OCI-LY7 (cell line): ENCODE results near the gene KIF5A. TPM values are rescaled to one million over a fixed set of nuclear protein-coding genes. Genes with fewer than 3 reads are reported as not detected.

Source experiments
- BruUV-seq: library from RNA; stranded (reverse); fragments of 400-500 nt; replicated peaks from 2 replicates; lab custom pipeline; 2021; lab: Mats Ljungman, UMichigan
- CTCF ChIA-PET: fragments of 300-600 bp; sonication (Branson Sonifier 250); formaldehyde crosslinking; loops from one replicate; lab custom pipeline; 2022; ENCODE audit warnings: antibody characterized with exemption; ENCODE audit not compliant: unreplicated experiment; lab: Charles Lee
- POLR2A ChIA-PET: fragments of 300-600 bp; sonication (Branson Sonifier 250); formaldehyde crosslinking; loops from one replicate; lab custom pipeline; 2022; ENCODE audit warnings: antibody characterized with exemption; lab: Charles Lee
- DNase-seq: peaks from one replicate; pipeline ENCODE4 v3.0.0-alpha.2; 2015; ENCODE audit warnings: low spot score
- H2AFZ ChIP-seq: fragments of 200-600 bp; sonication (generic), shearing (Covaris generic); 2 replicates; pipeline ENCODE4 v1.6.1; 2014; ENCODE audit warnings: mild to moderate bottlenecking, antibody characterized with exemption, low read length, moderate library complexity
- H3K27ac ChIP-seq: fragments of 200-600 bp; sonication (generic); 2 replicates; pipeline ENCODE4 v1.5.1; 2014; ENCODE audit warnings: mixed run types, low read depth, mild to moderate bottlenecking, moderate library complexity, low read length, inconsistent platforms; ENCODE audit not compliant: poor library complexity, severe bottlenecking
- H3K36me3 ChIP-seq: fragments of 200-600 bp; sonication (generic); 2 replicates; pipeline ENCODE4 v1.6.1; 2014; ENCODE audit warnings: mild to moderate bottlenecking, antibody characterized with exemption, low read length, moderate library complexity, mixed read lengths; ENCODE audit not compliant: insufficient read depth
- H3K4me1 ChIP-seq: fragments of 200-600 bp; sonication (generic); 2 replicates; pipeline ENCODE4 v1.5.1; 2014; ENCODE audit warnings: mild to moderate bottlenecking, low read length; ENCODE audit not compliant: insufficient read depth, poor library complexity, severe bottlenecking
- H3K4me2 ChIP-seq: fragments of 200-600 bp; sonication (generic); 2 replicates; pipeline ENCODE4 v1.6.1; 2014; ENCODE audit warnings: mild to moderate bottlenecking, low read length
- H3K4me3 ChIP-seq: fragments of 200-600 bp; sonication (generic); 2 replicates; pipeline ENCODE4 v1.5.1; 2014; ENCODE audit warnings: mild to moderate bottlenecking, low read depth, low read length; ENCODE audit not compliant: poor library complexity, severe bottlenecking
- H3K79me2 ChIP-seq: fragments of 200-600 bp; sonication (generic); 2 replicates; pipeline ENCODE4 v1.6.1; 2016; ENCODE audit warnings: low read depth, mild to moderate bottlenecking, low read length, moderate library complexity, mixed read lengths; ENCODE audit not compliant: insufficient read depth
- H3K9me2 ChIP-seq: fragments of 200-600 bp; sonication (generic); 2 replicates; pipeline ENCODE4 v1.6.1; 2016; ENCODE audit warnings: mild to moderate bottlenecking, low read length, mixed read lengths; ENCODE audit not compliant: insufficient read depth
- H3K9me3 ChIP-seq: fragments of 200-600 bp; sonication (generic); 2 replicates; pipeline ENCODE4 v1.6.1; 2014; ENCODE audit warnings: mild to moderate bottlenecking, mixed run types, low read length, mixed read lengths
- H4K20me1 ChIP-seq: fragments of 200-600 bp; sonication (generic); 2 replicates; pipeline ENCODE4 v1.6.1; 2014; ENCODE audit warnings: mild to moderate bottlenecking, antibody characterized with exemption, low read length, moderate library complexity, mixed read lengths; ENCODE audit not compliant: insufficient read depth
- EZH2phosphoT487 ChIP-seq: fragments of 200-600 bp; sonication (generic); IDR thresholded peaks from 2 replicates; pipeline ENCODE4 v1.6.1; 2018; ENCODE audit warnings: low read depth, borderline replicate concordance, mild to moderate bottlenecking, mixed run types, antibody characterized with exemption, low read length, moderate library complexity, mixed read lengths
- intact Hi-C: fragments of 100-400 bp; cut with micrococcal nuclease; formaldehyde crosslinking; loops from one replicate; pipeline ENCODE4 v1.10.0; 2022; ENCODE audit not compliant: unreplicated experiment
- total RNA-seq, 2 experiments: library from RNA; depleted of rRNA in 1 of 2; stranded (reverse); fragments of >200 nt in 1 of 2; shearing (Covaris generic) in 1 of 2; gene quantifications; 2 replicates each; pipeline ENCODE4 v1.2.3, GENCODE V29; 2014 to 2022
- TF ChIP-seq, protein P1 (sequence below): fragments of 200-600 bp; sonication (generic); conservative IDR thresholded peaks from 2 replicates; pipeline ENCODE4 v1.5.1; 2014; ENCODE audit warnings: mild to moderate bottlenecking, antibody characterized with exemption, low read length, moderate library complexity, mixed read lengths

The KIF5A gene
- total RNA-seq, 2 experiments from 2014 or later = 0.09 to 1.6 TPM

- no TSS peak for BruUV-seq
- Histone ChIP-seq H3K36me3 (no peaks in the 10 kb centered on the region), H2AFZ (no peak overlapping the region), H3K9me2 (no peaks in the 10 kb centered on the region), H3K4me1 (no peaks in the 10 kb centered on the region), H4K20me1 (no peaks in the 10 kb centered on the region), H3K27ac (no peak overlapping the region), H3K4me3 (no peak overlapping the region), H3K4me2 (no peak overlapping the region), H3K79me2 (no peaks in the 10 kb centered on the region), H3K9me3 (no peaks in the 10 kb centered on the region)
- no peak for DNase-seq
- intact Hi-C loops = no loop called here
- ChIA-PET POLR2A (interaction anchor here (0.9 kb wide), 1 partner anchor 87 kb away, joined by 4 read pairs; no protein-coding TSS in a partner anchor), CTCF (no interaction called here)
- TF ChIP-seq EZH2phosphoT487 = no peak
- TF ChIP-seq, protein P1, sequence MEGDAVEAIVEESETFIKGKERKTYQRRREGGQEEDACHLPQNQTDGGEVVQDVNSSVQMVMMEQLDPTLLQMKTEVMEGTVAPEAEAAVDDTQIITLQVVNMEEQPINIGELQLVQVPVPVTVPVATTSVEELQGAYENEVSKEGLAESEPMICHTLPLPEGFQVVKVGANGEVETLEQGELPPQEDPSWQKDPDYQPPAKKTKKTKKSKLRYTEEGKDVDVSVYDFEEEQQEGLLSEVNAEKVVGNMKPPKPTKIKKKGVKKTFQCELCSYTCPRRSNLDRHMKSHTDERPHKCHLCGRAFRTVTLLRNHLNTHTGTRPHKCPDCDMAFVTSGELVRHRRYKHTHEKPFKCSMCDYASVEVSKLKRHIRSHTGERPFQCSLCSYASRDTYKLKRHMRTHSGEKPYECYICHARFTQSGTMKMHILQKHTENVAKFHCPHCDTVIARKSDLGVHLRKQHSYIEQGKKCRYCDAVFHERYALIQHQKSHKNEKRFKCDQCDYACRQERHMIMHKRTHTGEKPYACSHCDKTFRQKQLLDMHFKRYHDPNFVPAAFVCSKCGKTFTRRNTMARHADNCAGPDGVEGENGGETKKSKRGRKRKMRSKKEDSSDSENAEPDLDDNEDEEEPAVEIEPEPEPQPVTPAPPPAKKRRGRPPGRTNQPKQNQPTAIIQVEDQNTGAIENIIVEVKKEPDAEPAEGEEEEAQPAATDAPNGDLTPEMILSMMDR = no peak
These were observed 25.0 kb downstream of the KIF5A start for GRCh38 chr12:57574795-57575194.

DNA sequence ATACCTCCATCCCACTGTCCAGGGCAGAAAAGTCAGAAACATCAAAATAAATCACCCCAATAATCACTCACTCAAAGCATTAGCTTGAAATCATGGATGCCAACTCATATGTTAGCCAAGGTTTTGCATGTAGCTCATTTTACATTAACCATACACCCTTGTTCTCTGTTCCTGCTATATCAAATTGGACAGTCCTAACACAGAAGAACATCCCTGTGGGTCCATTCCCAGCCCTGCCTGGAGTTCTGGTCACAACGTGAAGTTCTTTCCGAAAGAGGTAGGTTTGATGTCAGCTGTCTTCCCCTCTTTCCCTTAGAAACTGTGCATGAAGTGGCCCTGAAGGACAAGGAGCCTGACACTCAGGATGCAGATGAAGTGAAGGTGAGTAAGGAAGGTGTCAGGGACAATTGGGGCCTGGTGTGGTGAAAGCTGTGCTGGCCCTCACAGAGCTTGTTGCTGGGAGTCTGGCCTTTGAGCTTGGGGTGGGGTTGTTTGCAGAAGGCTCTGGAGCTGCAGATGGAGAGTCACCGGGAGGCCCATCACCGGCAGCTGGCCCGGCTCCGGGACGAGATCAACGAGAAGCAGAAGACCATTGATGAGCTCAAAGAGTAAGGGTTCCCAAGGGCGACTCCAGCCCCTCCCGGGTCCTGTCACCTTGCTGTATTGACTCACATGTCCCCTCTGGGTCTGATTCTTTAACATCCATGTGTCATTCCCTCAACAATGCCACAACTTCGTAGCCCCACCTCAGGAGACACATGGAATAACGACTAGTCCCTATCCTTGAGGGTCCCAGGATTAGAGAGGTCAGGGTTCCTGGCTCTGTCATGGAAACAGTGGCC is 26.1 kb downstream of the KIF5A start:
- no peaks in the 10 kb centered on the region for H3K36me3 ChIP-seq
- ChIA-PET POLR2A (interaction anchor here (0.7 to 0.8 kb wide), 2 partner anchors 35 to 253 kb away, joined by 3 read pairs; no protein-coding TSS in a partner anchor), CTCF (no interaction called here)
- H3K4me2 ChIP-seq = no peak overlapping the region
- H4K20me1 ChIP-seq = no peaks in the 10 kb centered on the region
- H3K4me3 ChIP-seq = no peak overlapping the region
- H3K9me3 ChIP-seq = no peaks in the 10 kb centered on the region
- no peak for DNase-seq
- no peak overlapping the region for H2AFZ ChIP-seq
- no peaks in the 10 kb centered on the region for H3K9me2 ChIP-seq
- no peaks in the 10 kb centered on the region for H3K79me2 ChIP-seq
- TF ChIP-seq, protein P1 = no peak
- no peak for TF ChIP-seq EZH2phosphoT487
- no TSS peak for BruUV-seq
- intact Hi-C loops = no loop called here
- H3K4me1 ChIP-seq = no peaks in the 10 kb centered on the region
- no peak overlapping the region for H3K27ac ChIP-seq

- H4K20me1 ChIP-seq = no peaks in the 10 kb centered on the region
- DNase-seq = no peak
- no peak overlapping the region for H2AFZ ChIP-seq
- H3K36me3 ChIP-seq = no peaks in the 10 kb centered on the region
- no peaks in the 10 kb centered on the region for H3K9me2 ChIP-seq
- no peak overlapping the region for H3K27ac ChIP-seq
- H3K4me3 ChIP-seq = no peak overlapping the region
- no TSS peak for BruUV-seq
- no peak overlapping the region for H3K4me2 ChIP-seq
- no peaks in the 10 kb centered on the region for H3K4me1 ChIP-seq
- intact Hi-C loops = no loop called here
- TF ChIP-seq, protein P1 = no peak
- no peak for TF ChIP-seq EZH2phosphoT487
- ChIA-PET CTCF (no interaction called here), POLR2A (interaction anchor here (0.7 to 0.8 kb wide), 2 partner anchors 36 to 253 kb away, joined by 3 read pairs; no protein-coding TSS in a partner anchor)
- no peaks in the 10 kb centered on the region for H3K79me2 ChIP-seq
- no peaks in the 10 kb centered on the region for H3K9me3 ChIP-seq
These were observed 26.8 kb downstream of the KIF5A start for GRCh38 chr12:57576613-57577160.
